ENCODE results near the gene CDC123.
"Not testable (repeated sequence)": the region's sequence is repeated elsewhere in the genome, so short reads cannot be mapped to it uniquely, and the experiment has no call there.

CDC123 gene

DNA sequence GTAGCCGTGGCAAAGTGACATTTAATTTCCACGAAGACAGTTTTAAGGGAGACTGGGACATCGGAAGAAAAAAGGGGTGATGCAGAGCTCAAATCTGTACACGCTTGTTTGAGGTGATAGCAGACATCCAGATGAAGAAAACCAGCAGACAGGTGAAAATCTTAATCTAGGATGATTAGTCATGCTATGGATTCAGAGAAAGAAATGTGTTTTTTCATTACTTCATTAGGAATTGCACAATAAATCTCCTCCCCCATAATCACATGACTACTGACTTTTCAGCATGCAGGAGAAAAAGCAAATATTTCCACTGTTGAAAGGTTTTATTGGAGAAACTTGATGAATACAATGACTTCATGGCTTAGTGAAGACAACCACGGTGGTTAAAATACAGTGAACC, 2.8 kb upstream of the CDC123 start:
- DNase-seq = no peak

- DNase-seq = peak; percentile 39
Observed at GRCh38 chr10:12194752-12195271, 1.2 kb upstream of the CDC123 start.

DNA sequence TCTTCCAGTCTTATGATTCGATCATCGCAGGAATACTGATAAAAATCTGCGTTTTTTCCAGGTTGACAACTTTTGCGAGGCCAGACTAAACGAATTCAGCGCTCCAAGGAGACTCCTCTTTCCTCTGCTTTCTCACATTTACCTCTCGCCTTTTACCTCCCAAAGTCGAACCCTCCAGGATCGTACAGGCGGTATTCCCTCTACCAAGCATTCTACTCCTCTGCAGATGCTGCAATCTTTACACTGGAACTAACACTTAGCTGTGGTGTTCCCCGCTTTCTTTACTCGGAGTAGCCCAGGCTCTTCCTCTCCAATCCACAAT, 746 bp upstream of the CDC123 start:
- no peak for DNase-seq

GRCh38 chr10:12196531-12197211, 683 bp downstream of the CDC123 start:
- DNase-seq = no peak

DNA sequence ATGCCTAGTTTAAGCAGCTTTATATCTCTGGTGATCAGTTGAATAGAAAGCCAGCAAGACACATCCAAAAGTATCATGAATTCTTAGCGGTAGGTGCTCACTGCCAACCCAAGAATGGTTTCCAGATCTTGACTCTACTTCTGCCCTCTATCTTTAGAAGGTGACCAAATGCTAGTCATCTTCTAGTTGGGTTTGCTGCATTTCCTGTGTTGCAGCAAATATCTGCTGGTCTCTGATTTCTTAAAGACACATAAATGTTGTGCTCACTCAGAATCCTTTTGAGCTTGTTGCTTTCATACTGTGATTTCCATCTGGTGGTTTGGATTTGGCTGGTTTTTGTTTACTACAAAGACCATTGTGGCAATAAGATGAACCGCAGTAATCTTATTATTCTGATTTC, 2.2 kb downstream of the CDC123 start:
- DNase-seq = no peak

GRCh38 chr10:12200850-12201249, 4.9 kb downstream of the CDC123 start:
- no peak for DNase-seq

GRCh38 chr10:12201543-12201942, 5.6 kb downstream of the CDC123 start:
- no peak for DNase-seq

DNA sequence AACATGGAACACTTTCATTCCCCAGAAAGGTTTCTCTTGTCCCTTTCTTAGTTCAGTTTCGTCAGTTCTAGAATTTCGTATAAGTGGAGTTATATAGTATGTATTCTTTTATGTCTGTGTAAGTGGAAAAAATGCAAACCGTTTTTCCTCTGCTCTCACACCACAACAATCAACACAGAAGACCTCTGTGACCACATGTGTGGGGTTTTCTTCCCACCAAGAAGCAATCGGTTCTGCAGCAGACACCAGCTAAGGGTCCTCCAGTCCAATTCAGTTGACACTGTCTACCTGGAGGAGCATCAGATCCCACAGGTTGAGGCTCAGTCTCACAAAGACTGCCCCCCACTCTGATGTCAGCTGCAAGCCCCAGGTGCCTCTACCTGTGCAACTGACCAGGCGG, 6.2 kb downstream of the CDC123 start:
- no peak for DNase-seq

- DNase-seq = no peak
Observed at GRCh38 chr10:12205082-12205481, 9.1 kb downstream of the CDC123 start.

GRCh38 chr10:12207114-12207513, 11.1 kb downstream of the CDC123 start:
- no peak for DNase-seq

- DNase-seq = no peak
Observed at GRCh38 chr10:12208460-12208859, 12.5 kb downstream of the CDC123 start.

GRCh38 chr10:12212454-12212853, 16.5 kb downstream of the CDC123 start:
- no peak for DNase-seq

DNA sequence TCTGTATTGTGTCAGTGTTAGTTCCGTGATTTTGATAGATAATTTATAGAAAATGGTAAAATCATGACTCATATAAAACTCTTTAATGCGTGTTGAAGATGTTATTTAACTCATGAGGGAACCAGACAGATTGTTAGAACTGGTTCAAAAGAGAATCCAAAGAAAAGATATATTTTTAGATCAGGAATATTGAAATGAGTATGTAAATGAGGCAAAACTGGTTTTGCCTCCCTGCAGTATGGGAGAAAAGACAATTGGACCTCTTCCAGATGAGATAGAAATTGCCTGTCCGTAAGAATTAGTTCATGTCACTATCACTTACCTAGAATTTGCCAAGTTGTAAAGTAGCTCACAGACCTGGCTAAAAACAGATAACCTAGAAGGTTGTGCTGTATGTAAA, 17.6 kb downstream of the CDC123 start:
- no peak for DNase-seq

DNA sequence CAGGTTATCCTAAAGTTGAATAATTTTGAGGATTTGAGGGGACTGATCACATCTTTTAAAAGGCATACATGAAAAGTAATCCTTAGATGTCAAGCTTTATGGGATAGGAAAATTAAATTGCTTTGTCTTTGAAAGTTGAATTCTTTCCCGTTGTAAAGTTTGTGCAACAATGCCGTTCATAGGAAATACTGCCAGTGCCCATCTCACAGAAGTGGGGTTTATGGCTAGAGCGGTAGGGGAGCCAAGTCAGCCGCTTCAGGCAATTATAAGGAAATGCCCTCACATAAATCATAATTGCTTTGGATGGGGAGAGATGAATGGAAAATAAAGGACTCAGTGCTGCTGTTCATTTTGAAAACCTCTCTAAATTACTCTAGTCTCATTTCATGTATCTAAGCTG, 18.1 kb downstream of the CDC123 start:
- DNase-seq = no peak

DNA sequence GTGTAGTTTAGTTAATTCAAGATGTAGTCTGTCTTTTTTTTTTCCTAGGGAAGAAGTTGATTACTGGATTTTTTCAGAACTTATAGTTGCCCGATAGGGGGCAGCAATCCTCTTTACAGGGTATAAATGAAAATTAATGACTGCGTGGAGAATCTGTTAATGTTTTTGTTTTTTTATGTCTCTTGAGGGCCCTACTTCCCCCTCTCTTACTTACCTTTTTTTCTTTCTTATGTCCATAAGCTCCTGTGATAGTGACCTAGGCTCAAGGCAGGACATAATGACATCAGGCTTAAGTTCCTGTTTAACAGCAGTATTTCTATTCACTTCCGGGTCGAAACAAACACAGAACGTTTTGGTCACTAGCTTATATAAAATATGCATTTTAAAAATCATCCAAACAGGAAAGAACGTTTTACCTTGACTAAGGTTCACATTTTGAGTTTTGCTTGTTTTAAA, 18.8 kb downstream of the CDC123 start:
- no peak for DNase-seq

- no peak for DNase-seq
Observed at GRCh38 chr10:12218991-12219390, 23.0 kb downstream of the CDC123 start.

DNA sequence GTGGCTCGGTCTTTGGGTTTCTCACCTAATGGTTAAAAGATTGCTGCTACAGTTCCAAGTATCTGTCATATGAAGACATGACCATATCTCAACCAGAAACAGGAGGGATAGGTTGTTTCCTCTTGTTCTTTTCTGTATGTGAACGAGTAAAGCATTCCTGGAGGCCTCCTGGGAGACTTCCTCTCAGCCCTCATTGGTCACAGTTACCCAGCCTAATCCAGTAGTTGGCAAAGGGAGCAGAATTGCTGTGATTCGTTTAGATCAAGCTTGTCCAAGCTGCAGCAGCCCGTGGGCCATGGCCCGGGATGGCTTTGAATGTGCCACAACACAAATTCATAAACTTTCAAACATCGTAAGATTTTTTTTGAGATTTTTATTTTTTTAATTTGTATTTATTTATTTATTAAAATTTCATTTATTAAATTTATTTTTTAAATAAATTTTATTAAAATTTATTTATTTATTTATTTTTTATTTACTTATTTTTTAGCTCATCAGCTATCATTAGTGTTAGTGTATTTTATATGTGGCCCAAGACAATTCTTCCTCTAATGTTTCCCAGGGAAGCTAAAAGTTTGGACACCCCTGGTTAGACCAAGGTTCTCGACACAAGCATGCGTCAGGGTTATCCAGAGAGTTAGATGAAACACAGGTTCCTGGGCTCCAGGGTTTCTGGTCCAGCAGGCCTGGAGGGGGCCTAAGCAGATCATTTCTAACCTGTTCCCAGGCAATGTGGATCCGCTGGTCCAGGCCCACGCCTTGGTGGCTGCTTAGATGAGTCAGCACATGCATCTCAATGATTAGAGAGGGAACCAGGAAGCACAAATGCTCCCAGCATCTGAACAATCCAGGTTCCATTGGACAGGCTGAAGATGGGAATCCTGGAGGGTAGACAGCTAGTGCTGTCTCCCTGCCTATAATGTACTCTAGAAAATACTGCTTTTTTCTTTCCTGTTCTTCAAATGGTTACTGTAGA, 25.6 kb downstream of the CDC123 start:
- DNase-seq = no peak

DNA sequence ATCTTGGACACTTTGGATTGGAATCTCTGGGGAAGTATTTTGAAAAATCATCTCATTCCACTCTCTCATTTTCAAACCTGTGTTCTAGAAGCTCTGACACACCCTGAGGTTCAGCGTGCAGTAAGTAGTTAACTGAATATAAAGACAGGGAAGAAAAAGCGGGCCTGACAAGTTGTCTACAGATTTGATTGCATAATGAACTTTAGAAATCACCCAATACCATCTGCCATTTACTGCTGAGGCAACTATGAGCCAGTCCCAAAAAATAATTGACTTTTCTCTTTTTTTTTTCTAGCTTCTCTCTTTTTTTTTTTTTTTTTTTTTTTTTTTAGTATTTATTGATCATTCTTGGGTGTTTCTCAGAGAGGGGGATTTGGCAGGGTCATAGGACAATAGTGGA, 29.5 kb downstream of the CDC123 start:
- DNase-seq = no peak

DNA sequence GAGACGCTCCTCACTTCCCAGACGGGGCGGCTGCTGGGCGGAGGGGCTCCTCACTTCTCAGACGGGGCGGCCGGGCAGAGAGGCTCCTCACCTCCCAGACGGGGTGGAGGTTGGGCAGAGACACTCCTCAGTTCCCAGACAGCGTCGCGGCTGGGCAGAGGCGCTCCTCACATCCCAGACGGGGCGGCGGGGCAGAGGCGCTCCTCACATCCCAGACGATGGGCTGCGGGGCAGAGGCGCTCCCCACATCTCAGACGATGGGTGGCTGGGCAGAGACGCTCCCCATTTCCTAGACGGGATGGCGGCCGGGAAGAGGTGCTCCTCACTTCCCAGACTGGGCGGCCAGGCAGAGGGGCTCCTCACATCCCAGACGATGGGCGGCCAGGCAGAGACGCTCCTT, 30.4 kb downstream of the CDC123 start:
- not testable (repeated sequence) for DNase-seq

GRCh38 chr10:12228851-12229250, 32.9 kb downstream of the CDC123 start:
- no peak for DNase-seq

DNA sequence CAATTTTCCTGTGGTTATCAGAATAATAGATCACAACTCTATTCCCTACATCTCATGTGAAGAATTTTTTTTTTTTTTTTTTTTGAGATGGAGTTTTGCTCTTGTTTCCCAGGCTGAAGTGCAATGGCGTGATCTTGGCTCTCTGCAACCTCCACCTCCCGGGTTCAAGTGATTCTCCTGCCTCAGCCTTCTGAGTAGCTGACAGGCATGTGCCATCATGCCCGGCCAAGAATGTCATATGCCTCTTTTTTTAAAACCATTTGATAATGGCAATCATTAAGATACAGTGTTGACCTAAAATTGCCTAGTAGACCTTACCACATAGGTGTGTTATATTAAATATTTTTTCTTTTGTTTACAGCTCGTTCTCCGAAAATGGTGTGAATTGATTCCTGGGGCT, 38.7 kb downstream of the CDC123 start:
- DNase-seq = not testable (repeated sequence)

DNA sequence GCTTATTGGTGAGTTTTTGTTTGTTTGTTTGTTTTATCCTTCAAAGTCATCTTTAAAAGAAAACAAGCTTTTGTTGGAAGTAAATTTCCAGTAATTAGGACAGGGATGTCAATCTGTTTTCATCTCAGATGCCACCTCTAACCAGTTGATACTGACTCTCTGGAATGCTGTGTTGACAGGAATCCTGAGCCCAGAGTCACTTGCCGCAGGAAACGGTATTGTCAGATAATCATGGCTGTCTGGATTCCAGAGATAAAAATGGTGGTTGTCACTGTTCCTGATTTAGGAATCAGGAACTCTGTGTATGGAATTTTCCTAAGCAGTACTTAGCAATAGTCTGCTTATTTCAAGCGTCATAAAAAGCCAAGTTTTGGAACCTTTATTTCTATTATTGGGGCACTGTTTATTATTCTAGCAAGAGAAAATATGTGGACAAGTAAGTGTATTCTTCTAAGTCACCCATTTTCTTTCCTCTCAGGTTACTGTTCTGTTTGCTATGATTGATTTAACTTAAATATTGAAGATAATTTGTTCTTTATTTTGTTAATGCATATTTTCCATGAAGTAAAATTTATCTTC, 39.2 kb downstream of the CDC123 start:
- DNase-seq = no peak

- DNase-seq = no peak
Observed at GRCh38 chr10:12235796-12236195, 39.8 kb downstream of the CDC123 start.
